MM.1S (cell line): ENCODE data around the gene PPP1CC.

ENCODE experiments used
- DNase-seq: peaks from one replicate; pipeline ENCODE4 v3.0.0-alpha.2; 2015
- H2AFZ ChIP-seq: fragments of 300-600 bp; sonication (generic); 2 replicates; pipeline ENCODE4 v1.6.0; 2016; ENCODE audit warnings: antibody characterized with exemption, low read length
- H3F3A ChIP-seq: fragments of 300-600 bp; sonication (generic); 2 replicates; pipeline ENCODE4 v1.6.1; 2016; ENCODE audit warnings: mild to moderate bottlenecking, antibody characterized with exemption, low read length, moderate library complexity, mixed read lengths; ENCODE audit not compliant: insufficient read depth
- H3K27ac ChIP-seq: fragments of 300-600 bp; sonication (generic); 2 replicates; pipeline ENCODE4 v1.5.1; 2016; ENCODE audit warnings: mild to moderate bottlenecking, low read length
- H3K27me3 ChIP-seq: fragments of 300-600 bp; sonication (generic); replicated peaks from 2 replicates; pipeline ENCODE4 v1.6.0; 2016; ENCODE audit warnings: low read length; ENCODE audit not compliant: insufficient read depth
- H3K36me3 ChIP-seq: fragments of 300-600 bp; sonication (generic); replicated peaks from 2 replicates; pipeline ENCODE4 v1.6.1; 2016; ENCODE audit warnings: mild to moderate bottlenecking, low read length, mixed read lengths; ENCODE audit not compliant: insufficient read depth
- H3K4me1 ChIP-seq: fragments of 300-600 bp; sonication (generic); 2 replicates; pipeline ENCODE4 v1.6.1; 2016; ENCODE audit warnings: low read length, mixed read lengths
- H3K4me2 ChIP-seq: fragments of 300-600 bp; sonication (generic); 2 replicates; pipeline ENCODE4 v1.6.0; 2016; ENCODE audit warnings: low read depth, low read length
- H3K4me3 ChIP-seq: fragments of 300-600 bp; sonication (generic); 2 replicates; pipeline ENCODE4 v1.5.1; 2016; ENCODE audit warnings: low read length, mixed read lengths
- H3K79me2 ChIP-seq: fragments of 300-600 bp; sonication (generic); 2 replicates; pipeline ENCODE4 v1.6.1; 2016; ENCODE audit warnings: mixed run types, low read length, mixed read lengths
- H3K9ac ChIP-seq: fragments of 300-600 bp; sonication (generic); 2 replicates; pipeline ENCODE4 v1.6.1; 2016; ENCODE audit warnings: low read length, mixed read lengths
- H3K9me2 ChIP-seq: fragments of 300-600 bp; sonication (generic); replicated peaks from 2 replicates; pipeline ENCODE4 v1.6.1; 2016; ENCODE audit warnings: mild to moderate bottlenecking, low read length, mixed read lengths; ENCODE audit not compliant: insufficient read depth
- H3K9me3 ChIP-seq: fragments of 300-600 bp; sonication (generic); replicated peaks from 2 replicates; pipeline ENCODE4 v1.6.1; 2016; ENCODE audit warnings: mild to moderate bottlenecking, low read length, mixed read lengths; ENCODE audit not compliant: insufficient read depth
- H4K20me1 ChIP-seq: fragments of 300-600 bp; sonication (generic); 2 replicates; pipeline ENCODE4 v1.6.1; 2016; ENCODE audit warnings: mild to moderate bottlenecking, low read length, moderate library complexity, mixed read lengths; ENCODE audit not compliant: insufficient read depth
- EZH2 ChIP-seq: fragments of 300-600 bp; sonication (generic); optimal IDR thresholded peaks from 2 replicates; pipeline ENCODE3; 2017; ENCODE audit warnings: low read depth, mild to moderate bottlenecking, antibody characterized with exemption, low read length, mixed read lengths
- EZH2phosphoT487 ChIP-seq: fragments of 300-600 bp; sonication (generic); IDR thresholded peaks from 2 replicates; pipeline ENCODE4 v1.6.1; 2018; ENCODE audit warnings: antibody characterized with exemption, low read length
- TF ChIP-seq, protein P1 (sequence below): fragments of 300-600 bp; sonication (generic); IDR thresholded peaks from 2 replicates; pipeline ENCODE4 v1.5.1; 2016; ENCODE audit warnings: antibody characterized with exemption, low read length, mixed read lengths

PPP1CC gene

DNA sequence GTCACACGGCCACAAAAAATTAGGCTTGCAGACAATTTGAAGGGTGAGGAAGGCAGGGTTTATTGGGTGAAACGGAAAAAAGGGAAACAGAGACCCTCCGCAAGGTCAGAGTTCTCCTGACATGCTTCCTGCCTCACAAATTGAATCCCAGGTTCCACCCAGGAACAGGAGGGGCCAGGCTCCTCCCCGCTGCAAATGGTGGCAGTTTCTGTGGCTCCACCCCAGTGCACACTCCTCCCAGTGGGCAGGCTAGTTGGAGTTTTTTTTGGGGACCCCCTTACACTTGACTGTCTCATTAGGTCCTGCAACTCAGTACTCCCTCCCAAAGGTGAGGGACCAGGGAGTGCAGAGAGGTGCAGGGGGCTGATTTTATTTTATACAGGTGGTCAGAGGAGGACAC lies 39.4 kb upstream of the PPP1CC start:
- Histone ChIP-seq H3F3A (peaks cover under 1% of the 10 kb centered on the region; the same call in 1 of the 2 replicates), H3K79me2 (no peaks in the 10 kb centered on the region), H3K36me3 (no peaks in the 10 kb centered on the region), H3K4me1 (peaks cover under 1% of the 10 kb centered on the region; the same call in 1 of the 2 replicates), H3K27ac (no peak overlapping the region), H3K9ac (no peak overlapping the region), H3K9me2 (no peaks in the 10 kb centered on the region), H3K9me3 (no peaks in the 10 kb centered on the region), H4K20me1 (no peaks in the 10 kb centered on the region), H2AFZ (no peak overlapping the region), H3K27me3 (no peaks in the 10 kb centered on the region), H3K4me3 (no peak overlapping the region), H3K4me2 (no peak overlapping the region)
- no peak for DNase-seq
- TF ChIP-seq, protein P1, sequence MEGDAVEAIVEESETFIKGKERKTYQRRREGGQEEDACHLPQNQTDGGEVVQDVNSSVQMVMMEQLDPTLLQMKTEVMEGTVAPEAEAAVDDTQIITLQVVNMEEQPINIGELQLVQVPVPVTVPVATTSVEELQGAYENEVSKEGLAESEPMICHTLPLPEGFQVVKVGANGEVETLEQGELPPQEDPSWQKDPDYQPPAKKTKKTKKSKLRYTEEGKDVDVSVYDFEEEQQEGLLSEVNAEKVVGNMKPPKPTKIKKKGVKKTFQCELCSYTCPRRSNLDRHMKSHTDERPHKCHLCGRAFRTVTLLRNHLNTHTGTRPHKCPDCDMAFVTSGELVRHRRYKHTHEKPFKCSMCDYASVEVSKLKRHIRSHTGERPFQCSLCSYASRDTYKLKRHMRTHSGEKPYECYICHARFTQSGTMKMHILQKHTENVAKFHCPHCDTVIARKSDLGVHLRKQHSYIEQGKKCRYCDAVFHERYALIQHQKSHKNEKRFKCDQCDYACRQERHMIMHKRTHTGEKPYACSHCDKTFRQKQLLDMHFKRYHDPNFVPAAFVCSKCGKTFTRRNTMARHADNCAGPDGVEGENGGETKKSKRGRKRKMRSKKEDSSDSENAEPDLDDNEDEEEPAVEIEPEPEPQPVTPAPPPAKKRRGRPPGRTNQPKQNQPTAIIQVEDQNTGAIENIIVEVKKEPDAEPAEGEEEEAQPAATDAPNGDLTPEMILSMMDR = no peak
- TF ChIP-seq EZH2phosphoT487 (no peak), EZH2 (no peak)

GRCh38 chr12:110780448-110780847 lies 37.8 kb upstream of the PPP1CC start:
- H3K27ac ChIP-seq = no peak overlapping the region
- H3K79me2 ChIP-seq = no peaks in the 10 kb centered on the region
- H3K4me3 ChIP-seq = no peak overlapping the region
- H3K36me3 ChIP-seq = no peaks in the 10 kb centered on the region
- H3K4me2 ChIP-seq = no peak overlapping the region
- H3K4me1 ChIP-seq = peaks cover 4% of the 10 kb centered on the region
- H4K20me1 ChIP-seq = no peaks in the 10 kb centered on the region
- H3K9me3 ChIP-seq = no peaks in the 10 kb centered on the region
- H3F3A ChIP-seq = peaks cover 6% of the 10 kb centered on the region
- H2AFZ ChIP-seq = no peak overlapping the region
- no peak overlapping the region for H3K9ac ChIP-seq
- DNase-seq = peak; percentile 14
- TF ChIP-seq, protein P1 = no peak
- TF ChIP-seq EZH2 (no peak), EZH2phosphoT487 (no peak)
- H3K9me2 ChIP-seq = no peaks in the 10 kb centered on the region
- no peaks in the 10 kb centered on the region for H3K27me3 ChIP-seq

- H3K36me3 ChIP-seq = no peaks in the 10 kb centered on the region
- H3K9me2 ChIP-seq = no peaks in the 10 kb centered on the region
- no peaks in the 10 kb centered on the region for H3K79me2 ChIP-seq
- H3K9me3 ChIP-seq = no peaks in the 10 kb centered on the region
- no peak overlapping the region for H2AFZ ChIP-seq
- peaks cover 4% of the 10 kb centered on the region for H3K4me1 ChIP-seq
- H3K27ac ChIP-seq = no peak overlapping the region
- H3F3A ChIP-seq = peaks cover 6% of the 10 kb centered on the region
- no peaks in the 10 kb centered on the region for H3K27me3 ChIP-seq
- no peak overlapping the region for H3K4me2 ChIP-seq
- H4K20me1 ChIP-seq = no peaks in the 10 kb centered on the region
- no peak overlapping the region for H3K9ac ChIP-seq
- no peak overlapping the region for H3K4me3 ChIP-seq
- no peak for DNase-seq
- TF ChIP-seq EZH2 (no peak), EZH2phosphoT487 (no peak)
- TF ChIP-seq, protein P1 = no peak
Measured at GRCh38 chr12:110778833-110779577, 36.3 kb upstream of the PPP1CC start.
